ENCODE results near the gene MTOR. TPM values are rescaled to one million over a fixed set of nuclear protein-coding genes. Genes with fewer than 3 reads are reported as not detected.

The MTOR gene
- total and polyA plus RNA-seq, 2 donors (not counting 3 experiments of a cell fraction or from before 2014, with no cell fraction given), result 33.5 to 50.4 TPM

DNA sequence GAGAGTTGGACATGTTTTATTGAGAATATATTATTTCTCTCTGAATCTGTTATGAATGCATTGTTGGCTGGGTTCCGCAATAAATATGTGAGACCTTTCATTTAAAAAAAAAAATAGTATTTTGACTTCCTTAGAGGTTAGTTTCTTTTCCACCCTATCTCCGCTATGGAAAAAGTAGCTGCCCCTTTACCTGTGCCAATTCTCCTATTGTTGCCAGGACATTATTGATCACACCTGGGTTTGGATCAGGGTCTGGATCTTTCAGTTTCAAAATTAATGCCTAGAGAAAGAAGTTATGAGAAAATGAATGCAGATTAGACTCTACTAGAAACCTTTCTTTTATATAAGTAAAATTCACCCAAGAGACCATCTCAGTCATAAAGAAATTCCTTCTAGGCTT lies 29.1 kb downstream of the MTOR start:
- DNase-seq (ENCODE audit: low read depth, low spot score) (no peak), FAIRE-seq (no peak)
- dilution Hi-C loops (cut with MboI; ENCODE audit: extremely low pct_ligation_motif_present, low sequenced_read_pairs), result no loop called here
- no peak overlapping the region for H3K27ac ChIP-seq (ENCODE audit: insufficient read depth, low read depth, low read length)
- no peak for TF ChIP-seq FOS (IDR thresholded peaks at IDR 0.05; ENCODE audit: borderline replicate concordance, insufficient read depth, low read length)
- TF ChIP-seq GATA2 (IDR thresholded peaks at IDR 0.05; ENCODE audit: insufficient read depth, insufficient read length, low read depth, low read length), result no peak
- no peak for TF ChIP-seq CTCF (IDR thresholded peaks at IDR 0.05; ENCODE audit: extremely low read depth in 1 of 2, insufficient read depth in 1 of 2, low read depth in 1 of 2, low read length in 2 of 2)
- TF ChIP-seq, protein P1, sequence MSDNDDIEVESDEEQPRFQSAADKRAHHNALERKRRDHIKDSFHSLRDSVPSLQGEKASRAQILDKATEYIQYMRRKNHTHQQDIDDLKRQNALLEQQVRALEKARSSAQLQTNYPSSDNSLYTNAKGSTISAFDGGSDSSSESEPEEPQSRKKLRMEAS (IDR thresholded peaks at IDR 0.05; ENCODE audit: insufficient read depth, insufficient read length), result no peak
- no peak for TF ChIP-seq POLR2A (IDR thresholded peaks at IDR 0.05; ENCODE audit: low read depth, low read length)
- TF ChIP-seq EZH2 (IDR thresholded peaks at IDR 0.05; ENCODE audit: borderline replicate concordance, low read depth, low read length, severe bottlenecking), result no peak
- no peaks in the 10 kb centered on the region for H3K27me3 ChIP-seq (ENCODE audit: control insufficient read depth in 2 of 2, insufficient read depth in 2 of 2, low read length in 2 of 2)
- CTCF ChIA-PET, result interaction anchor here (1.1 kb wide), 1 partner anchor 410 kb away, joined by 5 read pairs; no protein-coding TSS in a partner anchor
- H3K4me2 ChIP-seq (ENCODE audit: insufficient read depth, low read length), result no peak overlapping the region
- intact Hi-C loops (cut with micrococcal nuclease), result no loop called here
- H2AFZ ChIP-seq (ENCODE audit: low read depth, low read length), result no peak overlapping the region
- H4K20me1 ChIP-seq (replicated peaks; ENCODE audit: control insufficient read depth, extremely low read depth, insufficient read depth, low read length), result no peaks in the 10 kb centered on the region
- H3K4me3 ChIP-seq (replicated peaks in 1 of 3; ENCODE audit: insufficient read depth in 1 of 3, low read depth in 1 of 3, low read length in 3 of 3), result no peak overlapping the region
- H3K9me3 ChIP-seq (replicated peaks; ENCODE audit: control insufficient read depth, insufficient read depth, low read length), result no peaks in the 10 kb centered on the region
- peaks cover 31 to 41% of the 10 kb centered on the region in 2 experiments for H3K36me3 ChIP-seq (ENCODE audit: control insufficient read depth in 2 of 2, extremely low read depth in 1 of 2, insufficient read depth in 2 of 2, low read length in 2 of 2)
- no peaks in the 10 kb centered on the region for H3K9me1 ChIP-seq (replicated peaks; ENCODE audit: control insufficient read depth, extremely low read depth, insufficient read depth, low read length)
- POLR2A ChIA-PET, result no interaction called here
- no peak overlapping the region for H3K9ac ChIP-seq (replicated peaks; ENCODE audit: extremely low read depth, insufficient read depth, low read length)
- H3K4me1 ChIP-seq (ENCODE audit: control insufficient read depth, extremely low read depth, insufficient read depth, low read length), result peaks cover 14% of the 10 kb centered on the region
- H3K79me2 ChIP-seq (ENCODE audit: control insufficient read depth, insufficient read depth, low read length), result no peaks in the 10 kb centered on the region
- BruUV-seq (replicated peaks), result no TSS peak

All from endothelial cell of umbilical vein (primary cell).